ENCODE results near the gene ANO10. TPM values are rescaled to one million over a fixed set of nuclear protein-coding genes. Genes with fewer than 3 reads are reported as not detected.

Gene ANO10
- total RNA-seq, 1 donor from 2014 or later = 6.0 TPM

- no peak for DNase-seq
- intact Hi-C loops (cut with micrococcal nuclease) = no loop called here
- Mint-ChIP-seq H3K4me3 (no peak overlapping the region), H3K4me1 (peaks cover 10% of the 10 kb centered on the region), H3K27me3 (no peaks in the 10 kb centered on the region), H3K9me3 (no peaks in the 10 kb centered on the region), H3K36me3 (ENCODE audit: low read depth) (no peaks in the 10 kb centered on the region), H3K27ac (no peak overlapping the region)
Observed at GRCh38 chr3:43415088-43415487, 206.7 kb downstream of the ANO10 start.

GRCh38 chr3:43413676-43414368, 208.0 kb downstream of the ANO10 start:
- no peaks in the 10 kb centered on the region for H3K36me3 Mint-ChIP-seq (ENCODE audit: low read depth)
- H3K27me3 Mint-ChIP-seq = no peaks in the 10 kb centered on the region
- peaks cover 10% of the 10 kb centered on the region for H3K4me1 Mint-ChIP-seq
- no peak overlapping the region for H3K4me3 Mint-ChIP-seq
- no peak overlapping the region for H3K27ac Mint-ChIP-seq
- no peak for DNase-seq
- intact Hi-C loops (cut with micrococcal nuclease) = no loop called here
- no peaks in the 10 kb centered on the region for H3K9me3 Mint-ChIP-seq

GRCh38 chr3:43411429-43411828, 210.4 kb downstream of the ANO10 start:
- Mint-ChIP-seq H3K36me3 (ENCODE audit: low read depth) (no peaks in the 10 kb centered on the region), H3K9me3 (no peaks in the 10 kb centered on the region), H3K4me3 (no peak overlapping the region), H3K27me3 (no peaks in the 10 kb centered on the region), H3K4me1 (peaks cover 10% of the 10 kb centered on the region), H3K27ac (no peak overlapping the region)
- intact Hi-C loops (cut with micrococcal nuclease) = no loop called here
- DNase-seq = no peak

GRCh38 chr3:43410592-43410991, 211.2 kb downstream of the ANO10 start:
- Mint-ChIP-seq H3K4me3 (no peak overlapping the region), H3K27ac (no peak overlapping the region), H3K27me3 (no peaks in the 10 kb centered on the region), H3K4me1 (peaks cover 10% of the 10 kb centered on the region), H3K36me3 (ENCODE audit: low read depth) (no peaks in the 10 kb centered on the region), H3K9me3 (no peaks in the 10 kb centered on the region)
- no peak for DNase-seq
- intact Hi-C loops (cut with micrococcal nuclease) = no loop called here

- Mint-ChIP-seq H3K36me3 (ENCODE audit: low read depth) (no peaks in the 10 kb centered on the region), H3K27ac (no peak overlapping the region), H3K4me3 (no peak overlapping the region), H3K4me1 (peaks cover 10% of the 10 kb centered on the region), H3K27me3 (no peaks in the 10 kb centered on the region), H3K9me3 (no peaks in the 10 kb centered on the region)
- intact Hi-C loops (cut with micrococcal nuclease) = no loop called here
- no peak for DNase-seq
Observed at GRCh38 chr3:43409506-43409905, 212.3 kb downstream of the ANO10 start.

GRCh38 chr3:43406643-43407023, 215.2 kb downstream of the ANO10 start:
- Mint-ChIP-seq H3K36me3 (ENCODE audit: low read depth) (no peaks in the 10 kb centered on the region), H3K4me1 (no peaks in the 10 kb centered on the region), H3K27me3 (no peaks in the 10 kb centered on the region), H3K4me3 (no peak overlapping the region), H3K9me3 (no peaks in the 10 kb centered on the region), H3K27ac (no peak overlapping the region)
- intact Hi-C loops (cut with micrococcal nuclease) = no loop called here
- DNase-seq = no peak

GRCh38 chr3:43405888-43406642, 215.7 kb downstream of the ANO10 start:
- Mint-ChIP-seq H3K27me3 (no peaks in the 10 kb centered on the region), H3K27ac (no peak overlapping the region), H3K4me3 (no peak overlapping the region)

GRCh38 chr3:43400781-43401730, 220.8 kb downstream of the ANO10 start:
- Mint-ChIP-seq H3K4me3 (no peak overlapping the region), H3K9me3 (no peaks in the 10 kb centered on the region), H3K36me3 (ENCODE audit: low read depth) (no peaks in the 10 kb centered on the region), H3K4me1 (no peaks in the 10 kb centered on the region), H3K27ac (no peak overlapping the region), H3K27me3 (peaks cover 4% of the 10 kb centered on the region)
- intact Hi-C loops (cut with micrococcal nuclease) = no loop called here
- DNase-seq = no peak

More at GRCh38 chr3:43405888-43406642, 215.7 kb downstream of the ANO10 start:
- Mint-ChIP-seq H3K9me3 (no peaks in the 10 kb centered on the region), H3K36me3 (ENCODE audit: low read depth) (no peaks in the 10 kb centered on the region), H3K4me1 (no peaks in the 10 kb centered on the region)
- no peak for DNase-seq
- intact Hi-C loops (cut with micrococcal nuclease) = no loop called here

- no peaks in the 10 kb centered on the region for H3K36me3 Mint-ChIP-seq (ENCODE audit: low read depth)
- H3K4me3 Mint-ChIP-seq = no peak overlapping the region
- DNase-seq = no peak
- no peaks in the 10 kb centered on the region for H3K9me3 Mint-ChIP-seq
- intact Hi-C loops (cut with micrococcal nuclease) = no loop called here
- no peaks in the 10 kb centered on the region for H3K4me1 Mint-ChIP-seq
- H3K27me3 Mint-ChIP-seq = peaks cover 5% of the 10 kb centered on the region
- no peak overlapping the region for H3K27ac Mint-ChIP-seq
Observed at GRCh38 chr3:43400167-43400566, 221.6 kb downstream of the ANO10 start.

- H3K9me3 Mint-ChIP-seq = no peaks in the 10 kb centered on the region
- H3K4me3 Mint-ChIP-seq = no peak overlapping the region
- intact Hi-C loops (cut with micrococcal nuclease) = no loop called here
- no peaks in the 10 kb centered on the region for H3K36me3 Mint-ChIP-seq (ENCODE audit: low read depth)
- H3K4me1 Mint-ChIP-seq = peaks cover 5% of the 10 kb centered on the region
- no peak overlapping the region for H3K27ac Mint-ChIP-seq
- peaks cover 5% of the 10 kb centered on the region for H3K27me3 Mint-ChIP-seq
- no peak for DNase-seq
Observed at GRCh38 chr3:43399034-43399433, 222.8 kb downstream of the ANO10 start.

- Mint-ChIP-seq H3K4me1 (peaks cover 29% of the 10 kb centered on the region), H3K27me3 (peaks cover 5% of the 10 kb centered on the region), H3K9me3 (peaks cover 18% of the 10 kb centered on the region), H3K36me3 (ENCODE audit: low read depth) (peaks cover 5% of the 10 kb centered on the region), H3K4me3 (no peak overlapping the region), H3K27ac (no peak overlapping the region)
- DNase-seq = no peak
- intact Hi-C loops (cut with micrococcal nuclease) = no loop called here
Observed at GRCh38 chr3:43394041-43394554, 227.7 kb downstream of the ANO10 start.

- H3K4me3 Mint-ChIP-seq = no peak overlapping the region
- peaks cover 18% of the 10 kb centered on the region for H3K9me3 Mint-ChIP-seq
- intact Hi-C loops (cut with micrococcal nuclease) = no loop called here
- DNase-seq = no peak
- peak overlapping the region; percentile 41 for H3K27ac Mint-ChIP-seq
- peaks cover 5% of the 10 kb centered on the region for H3K36me3 Mint-ChIP-seq (ENCODE audit: low read depth)
- H3K4me1 Mint-ChIP-seq = peaks cover 44% of the 10 kb centered on the region
- H3K27me3 Mint-ChIP-seq = peaks cover 1% of the 10 kb centered on the region
Observed at GRCh38 chr3:43391621-43392020, 230.2 kb downstream of the ANO10 start.

GRCh38 chr3:43390255-43390588, 231.6 kb downstream of the ANO10 start:
- DNase-seq = peak; percentile 61
- peak overlapping the region; percentile 69 for H3K4me3 Mint-ChIP-seq
- H3K27me3 Mint-ChIP-seq = no peaks in the 10 kb centered on the region
- H3K36me3 Mint-ChIP-seq (ENCODE audit: low read depth) = peaks cover 5% of the 10 kb centered on the region
- H3K27ac Mint-ChIP-seq = peak overlapping the region; percentile 88
- intact Hi-C loops (cut with micrococcal nuclease) = no loop called here
- H3K4me1 Mint-ChIP-seq = peaks cover 46% of the 10 kb centered on the region
- peaks cover 18% of the 10 kb centered on the region for H3K9me3 Mint-ChIP-seq

Measured in activated CD4-positive, alpha-beta T cell treated with anti-CD3 and anti-CD28 coated beads, Interleukin-2, amount 10 ng/mL, durations not matched to agents 24 days and 14 days (primary cell).